Kidney (tissue), 14 donors: ENCODE results near the gene TRIO. TPM values are rescaled to one million over a fixed set of nuclear protein-coding genes. Genes with fewer than 3 reads are reported as not detected.

ENCODE experiments used
- DNase-seq, 5 donors: peaks; one replicate each; pipeline ENCODE4 v3.0.0-alpha.2; 2013 to 2020
- FAIRE-seq: peaks from 2 replicates; lab custom pipeline; 2012; peaks lifted over from hg19 to GRCh38; lab: Jason Lieb, UNC
- H3K27ac ChIP-seq, 2 donors: one replicate each; pipeline ENCODE4 v1.7.0; 2013; ENCODE audit warnings: low read depth in 2 of 2, low read length in 2 of 2, inconsistent platforms in 1 of 2
- H3K27me3 ChIP-seq: one replicate; pipeline ENCODE4 v1.7.1; 2013; ENCODE audit warnings: low read length, inconsistent platforms; ENCODE audit not compliant: control insufficient read depth, insufficient read depth
- H3K36me3 ChIP-seq, 3 donors: one replicate each; pipeline versions ENCODE4 v1.7.0 to v1.7.1; 2013; ENCODE audit warnings: low read length in 3 of 3, control low read depth in 1 of 3, inconsistent platforms in 1 of 3; ENCODE audit not compliant: insufficient read depth in 3 of 3, control insufficient read depth in 2 of 3
- H3K4me1 ChIP-seq, 3 donors: one replicate each; pipeline versions ENCODE4 v1.7.0 to v1.7.1; 2013; ENCODE audit warnings: low read length in 3 of 3, inconsistent platforms in 1 of 3, low read depth in 1 of 3; ENCODE audit not compliant: control insufficient read depth in 2 of 3, insufficient read depth in 2 of 3
- H3K4me3 ChIP-seq, 3 donors: one replicate each; pipeline versions ENCODE4 v1.7.0 to v1.8.1; 2013; ENCODE audit warnings: low read length in 3 of 3, control low read depth in 1 of 3, inconsistent platforms in 1 of 3
- H3K9ac ChIP-seq, 3 donors: one replicate each; pipeline versions ENCODE4 v1.7.0 to v1.7.1; 2013; ENCODE audit warnings: low read length in 3 of 3, control low read depth in 1 of 3, inconsistent platforms in 1 of 3
- H3K9me3 ChIP-seq, 3 donors: one replicate each; pipeline versions ENCODE4 v1.7.0 to v1.7.1; 2013; ENCODE audit warnings: low read length in 3 of 3, control low read depth in 1 of 3, inconsistent platforms in 1 of 3; ENCODE audit not compliant: control insufficient read depth in 2 of 3, insufficient read depth in 1 of 3
- CTCF ChIP-seq: IDR thresholded peaks from 3 replicates; pipeline ENCODE4 v1.5.1; 2012; ENCODE audit warnings: mild to moderate bottlenecking, moderate library complexity, borderline replicate concordance; ENCODE audit not compliant: insufficient read depth; ENCODE audit errors: extremely low read depth
- intact Hi-C: fragments of 100-400 bp; cut with DNase I; formaldehyde crosslinking; loops from one replicate; pipeline ENCODE4 v1.11.1; 2022
- polyA plus RNA-seq: library from polyadenylated mRNA; stranded (reverse); fragments of 350-450 nt; fragmentation: Illumina TruSeq; extraction: RNeasy Lipid Tissue Mini Kit (QIAGEN cat#74804); gene quantifications from one replicate; pipeline ENCODE4 v1.2.3, GENCODE V29; 2014; ENCODE audit warnings: low read depth, low replicate concordance; ENCODE audit not compliant: insufficient read depth
- total RNA-seq: library from RNA; stranded (reverse); fragmentation: NEBNext Ultra II Directional; extraction: Animal tissue kit (Norgen Biotek cat#: 25700); gene quantifications from one replicate; pipeline ENCODE4 v1.2.1, GENCODE V29; 2021
- donor health status: control.
- donor health status: control.
- donor health status: control.
- donor health status: control.
- donor health status: control.
- donor health status: DM: yes; HTN: yes; CAD: no.
- donor health status: Normal renal cell carcinoma (clear cell type).

Gene TRIO
- total and polyA plus RNA-seq, 2 donors from 2014 or later = 9.5 to 149 TPM

GRCh38 chr5:14421851-14422250 lies 278.7 kb downstream of the TRIO start:
- no peak overlapping the region for H3K27ac ChIP-seq
- H3K4me3 ChIP-seq = no peak overlapping the region
- no peaks in the 10 kb centered on the region for H3K9me3 ChIP-seq
- H3K4me1 ChIP-seq = peaks cover 0 to 2% (median 0%) of the 10 kb centered on the region in 3 donors
- H3K27me3 ChIP-seq = no peaks in the 10 kb centered on the region
- no peak for TF ChIP-seq CTCF
- no peak for FAIRE-seq
- DNase-seq = no peak
- peaks cover 0 to 7% (median 3%) of the 10 kb centered on the region in 3 donors for H3K36me3 ChIP-seq
- H3K9ac ChIP-seq = no peak overlapping the region
- intact Hi-C loops = no loop called here

- TF ChIP-seq CTCF = no peak
- Histone ChIP-seq H3K9me3 (no peaks in the 10 kb centered on the region), H3K4me1 (peaks cover 0 to 2% (median 0%) of the 10 kb centered on the region in 3 donors), H3K4me3 (no peak overlapping the region), H3K9ac (no peak overlapping the region), H3K36me3 (peaks cover 0 to 12% (median 3%) of the 10 kb centered on the region in 3 donors), H3K27ac (no peak overlapping the region), H3K27me3 (no peaks in the 10 kb centered on the region)
- intact Hi-C loops = no loop called here
- DNase-seq = no peak
- FAIRE-seq = no peak
Measured at GRCh38 chr5:14424011-14424685, 281.0 kb downstream of the TRIO start.

- no peak for FAIRE-seq
- no peak for TF ChIP-seq CTCF
- H3K4me3 ChIP-seq = no peak overlapping the region
- no peak overlapping the region for H3K9ac ChIP-seq
- intact Hi-C loops = no loop called here
- H3K27ac ChIP-seq = no peak overlapping the region
- no peaks in the 10 kb centered on the region for H3K4me1 ChIP-seq
- no peak for DNase-seq
- no peaks in the 10 kb centered on the region for H3K27me3 ChIP-seq
- H3K36me3 ChIP-seq = peaks cover 0 to 6% (median 3%) of the 10 kb centered on the region in 3 donors
- H3K9me3 ChIP-seq = no peaks in the 10 kb centered on the region
Measured at GRCh38 chr5:14425559-14425958, 282.4 kb downstream of the TRIO start.
